Measurements from ENCODE around the gene LPP.

DNA sequence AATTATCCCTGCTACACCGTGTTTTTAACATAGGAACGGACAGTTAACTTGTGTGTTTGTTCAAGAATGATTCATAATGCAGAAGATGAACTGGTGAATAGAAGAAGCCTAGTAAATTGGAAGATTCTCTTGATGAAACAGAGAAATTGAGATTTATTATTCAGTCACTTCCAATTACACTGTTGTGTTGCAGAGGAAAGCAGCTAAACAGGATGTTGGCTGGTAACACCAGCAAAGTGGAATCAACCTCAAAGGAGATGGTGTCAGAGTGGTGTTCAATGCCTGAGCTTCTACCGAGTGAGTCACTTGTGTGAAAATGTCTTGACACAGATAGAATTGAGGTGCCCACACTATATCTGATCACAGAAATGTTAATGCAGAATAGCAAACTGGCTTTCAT is 399.6 kb downstream of the LPP start:
- TF ChIP-seq, protein P1, sequence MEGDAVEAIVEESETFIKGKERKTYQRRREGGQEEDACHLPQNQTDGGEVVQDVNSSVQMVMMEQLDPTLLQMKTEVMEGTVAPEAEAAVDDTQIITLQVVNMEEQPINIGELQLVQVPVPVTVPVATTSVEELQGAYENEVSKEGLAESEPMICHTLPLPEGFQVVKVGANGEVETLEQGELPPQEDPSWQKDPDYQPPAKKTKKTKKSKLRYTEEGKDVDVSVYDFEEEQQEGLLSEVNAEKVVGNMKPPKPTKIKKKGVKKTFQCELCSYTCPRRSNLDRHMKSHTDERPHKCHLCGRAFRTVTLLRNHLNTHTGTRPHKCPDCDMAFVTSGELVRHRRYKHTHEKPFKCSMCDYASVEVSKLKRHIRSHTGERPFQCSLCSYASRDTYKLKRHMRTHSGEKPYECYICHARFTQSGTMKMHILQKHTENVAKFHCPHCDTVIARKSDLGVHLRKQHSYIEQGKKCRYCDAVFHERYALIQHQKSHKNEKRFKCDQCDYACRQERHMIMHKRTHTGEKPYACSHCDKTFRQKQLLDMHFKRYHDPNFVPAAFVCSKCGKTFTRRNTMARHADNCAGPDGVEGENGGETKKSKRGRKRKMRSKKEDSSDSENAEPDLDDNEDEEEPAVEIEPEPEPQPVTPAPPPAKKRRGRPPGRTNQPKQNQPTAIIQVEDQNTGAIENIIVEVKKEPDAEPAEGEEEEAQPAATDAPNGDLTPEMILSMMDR (IDR thresholded peaks at IDR 0.05; ENCODE audit: low read length) = no peak
- TF ChIP-seq EZH2 (IDR thresholded peaks at IDR 0.05; ENCODE audit: borderline replicate concordance, low read length) = no peak
